HG02884 (cell line): ENCODE data around the gene SHISA6.

Source experiments
- ATAC-seq: cut with Tn5 transposase; IDR thresholded peaks from one replicate; pipeline ENCODE4 v1.9.1; 2021; ENCODE audit warnings: mild to moderate bottlenecking, moderate library complexity; ENCODE audit not compliant: unreplicated experiment

Gene SHISA6

GRCh38 chr17:11240841-11241610 is at the start of gene SHISA6:
SHISA6 (plus strand) TSS chr17:11241213.
- no peak for ATAC-seq

- no peak for ATAC-seq
Measured at GRCh38 chr17:11195801-11196200, 45.2 kb upstream of the SHISA6 start.

GRCh38 chr17:11204991-11205390 is 36.0 kb upstream of the SHISA6 start:
- no peak for ATAC-seq

- ATAC-seq = no peak
Measured at GRCh38 chr17:11205659-11206058, 35.4 kb upstream of the SHISA6 start.

- no peak for ATAC-seq
Measured at GRCh38 chr17:11209906-11210305, 31.1 kb upstream of the SHISA6 start.

- no peak for ATAC-seq
Measured at GRCh38 chr17:11212792-11213191, 28.2 kb upstream of the SHISA6 start.

GRCh38 chr17:11216976-11217375 is 24.0 kb upstream of the SHISA6 start:
- ATAC-seq = no peak

- ATAC-seq = no peak
Measured at GRCh38 chr17:11221196-11221595, 19.8 kb upstream of the SHISA6 start.

- ATAC-seq = no peak
Measured at GRCh38 chr17:11221721-11222120, 19.3 kb upstream of the SHISA6 start.

- no peak for ATAC-seq
Measured at GRCh38 chr17:11238705-11239104, 2.3 kb upstream of the SHISA6 start.

- no peak for ATAC-seq
Measured at GRCh38 chr17:11239379-11239970, 1.5 kb upstream of the SHISA6 start.

GRCh38 chr17:11240041-11240840 is 772 bp upstream of the SHISA6 start:
- no peak for ATAC-seq

GRCh38 chr17:11241611-11242226 is 706 bp downstream of the SHISA6 start:
- no peak for ATAC-seq

GRCh38 chr17:11242411-11242810 is 1.4 kb downstream of the SHISA6 start:
- no peak for ATAC-seq

GRCh38 chr17:11244776-11245175 is 3.8 kb downstream of the SHISA6 start:
- ATAC-seq = no peak

GRCh38 chr17:11245187-11245586 is 4.2 kb downstream of the SHISA6 start:
- no peak for ATAC-seq

- ATAC-seq = no peak
Measured at GRCh38 chr17:11245791-11246190, 4.8 kb downstream of the SHISA6 start.

GRCh38 chr17:11250161-11250560 is 9.1 kb downstream of the SHISA6 start:
- ATAC-seq = no peak

GRCh38 chr17:11251561-11252107 is 10.6 kb downstream of the SHISA6 start:
- no peak for ATAC-seq

GRCh38 chr17:11252146-11252545 is 11.1 kb downstream of the SHISA6 start:
- ATAC-seq = no peak

- no peak for ATAC-seq
Measured at GRCh38 chr17:11256877-11257276, 15.9 kb downstream of the SHISA6 start.
